Mesendoderm (in vitro differentiated cells): Measurements from ENCODE around the gene PLEKHA4. TPM values are rescaled to one million over a fixed set of nuclear protein-coding genes. Genes with fewer than 3 reads are reported as not detected.
"Not testable (repeated sequence)": the region's sequence is repeated elsewhere in the genome, so short reads cannot be mapped to it uniquely, and the experiment has no call there.

ENCODE experiments used
- DNase-seq: peaks from one replicate; pipeline ENCODE4 v3.0.0; 2013
- H2AK5ac ChIP-seq: 2 replicates; pipeline ENCODE4 v1.6.1; 2013; ENCODE audit warnings: low read length, inconsistent platforms
- H2BK120ac ChIP-seq: 2 replicates; pipeline ENCODE4 v1.6.1; 2013; ENCODE audit warnings: low read depth, mild to moderate bottlenecking, low read length, moderate library complexity, mixed read lengths
- H2BK15ac ChIP-seq: replicated peaks from 2 replicates; pipeline ENCODE4 v1.6.1; 2013; ENCODE audit warnings: low read depth, mild to moderate bottlenecking, moderate library complexity
- H2BK5ac ChIP-seq: 2 replicates; pipeline ENCODE4 v1.6.1; 2013; ENCODE audit warnings: low read length, inconsistent platforms
- H3K18ac ChIP-seq: 2 replicates; pipeline ENCODE4 v1.6.1; 2013; ENCODE audit warnings: mild to moderate bottlenecking, low read length, mixed read lengths
- H3K23ac ChIP-seq: one replicate; pipeline ENCODE4 v1.6.1; 2013; ENCODE audit warnings: low read length
- H3K27ac ChIP-seq: 2 replicates; pipeline ENCODE4 v1.5.1; 2013; ENCODE audit warnings: low read depth, mild to moderate bottlenecking, inconsistent platforms, low read length, moderate library complexity
- H3K27me3 ChIP-seq: 2 replicates; pipeline ENCODE4 v1.6.1; 2013; ENCODE audit warnings: low read length, control low read depth, mild to moderate bottlenecking, inconsistent platforms; ENCODE audit not compliant: insufficient read depth, poor library complexity
- H3K36me3 ChIP-seq: 2 replicates; pipeline ENCODE4 v1.6.1; 2013; ENCODE audit warnings: low read length, inconsistent platforms; ENCODE audit not compliant: control insufficient read depth, insufficient read depth
- H3K4ac ChIP-seq: one replicate; pipeline ENCODE4 v1.6.1; 2013; ENCODE audit warnings: low read depth, mild to moderate bottlenecking, low read length, moderate library complexity
- H3K4me1 ChIP-seq: 2 replicates; pipeline ENCODE4 v1.6.1; 2013; ENCODE audit warnings: low read depth, low read length, inconsistent platforms; ENCODE audit not compliant: control insufficient read depth
- H3K4me2 ChIP-seq: 2 replicates; pipeline ENCODE4 v1.6.1; 2013; ENCODE audit warnings: low read length
- H3K4me3 ChIP-seq: 2 replicates; pipeline ENCODE4 v1.5.1; 2013; ENCODE audit warnings: mild to moderate bottlenecking, low read length
- H3K56ac ChIP-seq: one replicate; pipeline ENCODE4 v1.6.1; 2013; ENCODE audit warnings: low read length
- H3K79me1 ChIP-seq: 2 replicates; pipeline ENCODE4 v1.6.1; 2013; ENCODE audit warnings: low read length, inconsistent platforms
- H3K79me2 ChIP-seq: 2 replicates; pipeline ENCODE4 v1.6.1; 2013; ENCODE audit warnings: mild to moderate bottlenecking, low read length; ENCODE audit not compliant: control insufficient read depth, insufficient read depth
- H3K9ac ChIP-seq: 2 replicates; pipeline ENCODE4 v1.6.1; 2013; ENCODE audit warnings: low read length, inconsistent platforms
- H4K5ac ChIP-seq: one replicate; pipeline ENCODE4 v1.6.1; 2013; ENCODE audit warnings: low read length
- H4K8ac ChIP-seq: one replicate; pipeline ENCODE4 v1.6.1; 2013; ENCODE audit warnings: low read depth, mild to moderate bottlenecking, control low read depth, low read length, moderate library complexity
- WGBS: extraction: QIAGEN DNeasy Blood & Tissue Kit; methylation state at CpG from one replicate; pipeline ENCODE4 v1.1.7; 2013; ENCODE audit warnings: low lambda C conversion rate, missing lambda C conversion rate; ENCODE audit not compliant: insufficient coverage; ENCODE audit errors: extremely low coverage; 5-methylcytosine and 5-hydroxymethylcytosine counted together
- small RNA-seq: library from polyadenylated mRNA; stranded (forward); fragments of <200 nt; extraction: miRNeasy Mini kit (QIAGEN cat#:217004); gene quantifications from one replicate; pipeline ENCODE3, GENCODE V24; 2013; ENCODE audit not compliant: insufficient read depth

Gene PLEKHA4

DNA sequence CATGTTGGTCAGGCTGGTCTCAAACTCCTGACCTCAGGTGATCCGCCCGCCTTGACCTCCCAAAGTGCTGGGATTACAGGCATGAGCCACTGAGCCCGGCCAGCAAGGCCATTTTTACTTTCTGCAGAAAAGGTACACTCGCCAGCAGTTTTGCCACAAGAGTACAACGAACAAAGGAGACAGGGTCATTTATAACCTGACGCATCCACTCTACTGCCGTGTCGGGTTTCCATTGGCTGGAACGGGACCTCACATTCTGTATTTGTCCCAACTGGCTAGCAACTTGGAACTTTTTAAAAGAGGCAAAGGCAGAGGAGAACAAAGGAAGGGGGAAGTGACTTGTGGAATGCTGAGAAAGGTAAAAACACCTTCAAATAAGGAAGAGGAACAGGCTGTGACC is 81.1 kb downstream of the PLEKHA4 start:
- H4K8ac ChIP-seq, H2BK5ac ChIP-seq, H3K27ac ChIP-seq, H3K9ac ChIP-seq, H2AK5ac ChIP-seq, H3K23ac ChIP-seq, H3K4me2 ChIP-seq, H2BK120ac ChIP-seq, H3K4me3 ChIP-seq, H3K36me3 ChIP-seq, H3K4ac ChIP-seq, H3K79me2 ChIP-seq, H3K79me1 ChIP-seq, H3K4me1 ChIP-seq, H4K5ac ChIP-seq, DNase-seq, H3K18ac ChIP-seq, H2BK15ac ChIP-seq, H3K56ac ChIP-seq, H3K27me3 ChIP-seq: not testable (repeated sequence)
- no CpG with 5 or more reads among the region's 9 CpGs for WGBS

Small RNA genes within 50 kb of the gene (small RNA-seq; reads per million reads assigned to genes)
- not detected for gene RNU6-317P
